ENCODE results near the gene HSD17B3.

DNA sequence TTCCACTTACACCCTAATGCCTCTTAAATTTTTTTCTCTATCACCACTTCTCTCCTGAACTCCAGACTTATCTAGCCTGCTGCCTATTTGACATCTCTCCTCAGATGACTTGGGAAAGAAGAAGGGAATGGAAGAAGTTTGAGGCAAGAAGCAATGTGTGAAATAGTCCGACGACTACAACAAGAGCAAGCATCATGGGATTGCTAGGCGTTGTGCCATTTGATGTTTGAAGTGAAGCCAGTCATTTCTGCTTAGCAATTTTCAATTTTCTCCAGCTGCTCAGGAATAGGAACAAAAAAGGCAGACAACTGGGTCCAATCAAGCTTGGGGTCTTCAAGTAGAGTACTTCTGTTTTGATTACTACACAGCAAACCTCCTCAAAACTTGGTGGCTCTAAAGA, 106.4 kb downstream of the HSD17B3 start:
- TF ChIP-seq, protein P1, sequence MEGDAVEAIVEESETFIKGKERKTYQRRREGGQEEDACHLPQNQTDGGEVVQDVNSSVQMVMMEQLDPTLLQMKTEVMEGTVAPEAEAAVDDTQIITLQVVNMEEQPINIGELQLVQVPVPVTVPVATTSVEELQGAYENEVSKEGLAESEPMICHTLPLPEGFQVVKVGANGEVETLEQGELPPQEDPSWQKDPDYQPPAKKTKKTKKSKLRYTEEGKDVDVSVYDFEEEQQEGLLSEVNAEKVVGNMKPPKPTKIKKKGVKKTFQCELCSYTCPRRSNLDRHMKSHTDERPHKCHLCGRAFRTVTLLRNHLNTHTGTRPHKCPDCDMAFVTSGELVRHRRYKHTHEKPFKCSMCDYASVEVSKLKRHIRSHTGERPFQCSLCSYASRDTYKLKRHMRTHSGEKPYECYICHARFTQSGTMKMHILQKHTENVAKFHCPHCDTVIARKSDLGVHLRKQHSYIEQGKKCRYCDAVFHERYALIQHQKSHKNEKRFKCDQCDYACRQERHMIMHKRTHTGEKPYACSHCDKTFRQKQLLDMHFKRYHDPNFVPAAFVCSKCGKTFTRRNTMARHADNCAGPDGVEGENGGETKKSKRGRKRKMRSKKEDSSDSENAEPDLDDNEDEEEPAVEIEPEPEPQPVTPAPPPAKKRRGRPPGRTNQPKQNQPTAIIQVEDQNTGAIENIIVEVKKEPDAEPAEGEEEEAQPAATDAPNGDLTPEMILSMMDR (IDR thresholded peaks at IDR 0.05), result no peak
- no peak for TF ChIP-seq POLR2A (IDR thresholded peaks at IDR 0.05)

Data from thyroid gland (tissue), 4 donors.